ENCODE measurements around the gene SH2D7.

Gene SH2D7

GRCh38 chr15:78092261-78093041, at the start of gene SH2D7:
SH2D7 (plus strand) TSS chr15:78092561; CDS start chr15:78092585, 24 bp downstream.
- Mint-ChIP-seq H3K36me3 (no peaks in the 10 kb centered on the region), H3K4me3 (no peak within 1 kb of the TSS), H3K27me3 (peaks cover 32% of the 10 kb centered on the region), H3K9me3 (peaks cover 3% of the 10 kb centered on the region), H3K4me1 (peaks cover 18% of the 10 kb centered on the region), H3K27ac (no peak within 1 kb of the TSS)
- no peak for DNase-seq
- CTCF ChIA-PET: interaction anchor here (0.9 to 3.8 kb wide), 2 partner anchors 16 to 133 kb away, joined by 4 to 13 read pairs; no protein-coding TSS in a partner anchor

DNA sequence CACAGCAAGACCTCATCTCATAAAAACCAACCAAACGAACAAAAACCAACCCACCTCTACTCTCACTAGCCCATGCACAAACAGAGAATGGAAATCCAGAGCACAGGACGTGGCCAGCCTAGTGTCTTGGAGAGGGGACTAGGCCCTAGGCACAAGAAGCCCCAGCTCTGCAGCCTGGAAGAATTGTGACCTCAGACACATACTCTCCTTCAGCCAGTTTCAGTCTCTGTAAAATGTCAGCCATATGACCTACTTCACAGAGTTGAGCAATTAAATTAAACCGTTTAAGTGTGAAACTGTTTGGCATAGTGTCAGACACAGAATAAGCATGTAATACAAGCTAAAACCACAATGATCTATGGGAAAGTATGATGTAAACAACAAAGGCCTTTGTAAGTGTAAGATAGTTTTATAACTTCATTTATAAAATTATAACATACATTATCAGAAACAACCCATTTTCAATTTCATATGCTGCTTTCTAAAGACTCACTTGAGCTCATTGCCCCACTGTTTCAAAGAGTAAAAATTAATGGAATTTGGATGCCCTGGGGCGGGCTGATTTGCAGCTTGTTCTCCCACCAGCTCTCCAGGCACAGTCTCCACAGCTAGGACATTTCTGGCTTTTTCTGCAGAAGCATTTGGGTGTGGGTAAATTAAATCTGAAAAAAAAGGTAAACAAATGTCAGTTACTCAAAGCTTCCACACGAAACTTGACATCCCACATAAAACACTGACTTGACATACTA, 47.8 kb upstream of the SH2D7 start:
- Mint-ChIP-seq H3K27ac (peak overlapping the region; percentile 71), H3K4me1 (peaks cover 92% of the 10 kb centered on the region), H3K9me3 (no peaks in the 10 kb centered on the region), H3K36me3 (peaks cover 58% of the 10 kb centered on the region), H3K4me3 (no peak overlapping the region), H3K27me3 (no peaks in the 10 kb centered on the region)
- CTCF ChIA-PET: interaction anchor here (0.6 to 1.2 kb wide), 3 partner anchors 18 to 426 kb away, joined by 3 to 4 read pairs (median 4); no protein-coding TSS in a partner anchor
- no peak for DNase-seq

DNA sequence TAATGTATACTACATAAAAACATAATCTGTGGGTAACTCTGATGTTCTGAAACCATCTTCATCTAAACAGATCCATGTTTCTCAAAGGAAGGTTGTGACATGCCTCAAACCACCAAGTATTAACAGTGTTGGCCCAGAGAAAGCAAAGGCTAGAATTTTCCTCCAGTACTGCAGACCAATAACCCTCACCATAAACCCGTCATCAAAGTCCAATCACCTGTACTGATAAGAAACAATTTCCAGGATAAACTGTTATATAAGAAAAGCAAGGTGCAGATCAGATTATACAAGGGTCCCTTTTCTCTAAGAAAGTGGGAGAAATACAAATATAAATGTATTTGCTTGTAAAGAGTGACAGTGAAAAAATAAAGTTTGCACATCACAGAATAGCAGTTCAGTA, 47.2 kb upstream of the SH2D7 start:
- no peak for DNase-seq
- H3K27ac Mint-ChIP-seq: peak overlapping the region; percentile 33
- H3K36me3 Mint-ChIP-seq: peaks cover 55% of the 10 kb centered on the region
- peaks cover 92% of the 10 kb centered on the region for H3K4me1 Mint-ChIP-seq
- H3K4me3 Mint-ChIP-seq: no peak overlapping the region
- CTCF ChIA-PET: interaction anchor here (0.6 to 1.2 kb wide), 3 partner anchors 17 to 425 kb away, joined by 3 to 4 read pairs (median 4); no protein-coding TSS in a partner anchor
- H3K27me3 Mint-ChIP-seq: no peaks in the 10 kb centered on the region
- no peaks in the 10 kb centered on the region for H3K9me3 Mint-ChIP-seq

DNA sequence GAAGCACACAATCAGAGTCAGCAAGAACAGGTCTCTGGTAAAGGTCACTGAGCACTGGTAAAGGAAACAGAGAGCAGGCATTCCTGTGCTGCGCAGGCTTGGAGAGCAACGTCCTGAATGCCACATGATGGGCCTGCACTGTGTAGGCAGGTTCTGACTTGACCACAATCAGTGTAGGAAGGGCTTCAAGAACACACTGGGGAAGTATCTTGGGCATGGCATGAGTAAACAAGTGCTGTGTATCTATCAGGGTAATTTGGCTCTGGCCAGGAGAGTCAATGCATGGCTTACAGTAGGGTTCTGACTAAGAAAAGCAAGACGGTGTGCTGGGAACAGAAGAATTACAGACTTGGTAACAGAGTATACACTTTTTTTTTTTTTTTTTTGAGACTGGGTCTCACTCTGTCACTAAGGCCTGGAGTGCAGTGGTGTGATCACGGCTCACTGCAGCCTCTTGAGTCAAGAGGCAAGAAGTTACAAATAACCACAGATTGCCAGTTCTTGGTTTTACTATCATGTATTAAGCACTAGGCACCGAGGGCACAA, 45.5 kb upstream of the SH2D7 start:
- Mint-ChIP-seq H3K36me3 (peaks cover 53% of the 10 kb centered on the region), H3K4me1 (peaks cover 94% of the 10 kb centered on the region), H3K4me3 (peak overlapping the region; percentile 5), H3K27ac (peak overlapping the region; percentile 93), H3K9me3 (no peaks in the 10 kb centered on the region), H3K27me3 (no peaks in the 10 kb centered on the region)
- DNase-seq: no peak
- CTCF ChIA-PET: interaction anchor here (1.8 to 9.3 kb wide), 3 partner anchors 12 to 62 kb away, joined by 9 to 69 read pairs (median 9); no protein-coding TSS in a partner anchor

DNA sequence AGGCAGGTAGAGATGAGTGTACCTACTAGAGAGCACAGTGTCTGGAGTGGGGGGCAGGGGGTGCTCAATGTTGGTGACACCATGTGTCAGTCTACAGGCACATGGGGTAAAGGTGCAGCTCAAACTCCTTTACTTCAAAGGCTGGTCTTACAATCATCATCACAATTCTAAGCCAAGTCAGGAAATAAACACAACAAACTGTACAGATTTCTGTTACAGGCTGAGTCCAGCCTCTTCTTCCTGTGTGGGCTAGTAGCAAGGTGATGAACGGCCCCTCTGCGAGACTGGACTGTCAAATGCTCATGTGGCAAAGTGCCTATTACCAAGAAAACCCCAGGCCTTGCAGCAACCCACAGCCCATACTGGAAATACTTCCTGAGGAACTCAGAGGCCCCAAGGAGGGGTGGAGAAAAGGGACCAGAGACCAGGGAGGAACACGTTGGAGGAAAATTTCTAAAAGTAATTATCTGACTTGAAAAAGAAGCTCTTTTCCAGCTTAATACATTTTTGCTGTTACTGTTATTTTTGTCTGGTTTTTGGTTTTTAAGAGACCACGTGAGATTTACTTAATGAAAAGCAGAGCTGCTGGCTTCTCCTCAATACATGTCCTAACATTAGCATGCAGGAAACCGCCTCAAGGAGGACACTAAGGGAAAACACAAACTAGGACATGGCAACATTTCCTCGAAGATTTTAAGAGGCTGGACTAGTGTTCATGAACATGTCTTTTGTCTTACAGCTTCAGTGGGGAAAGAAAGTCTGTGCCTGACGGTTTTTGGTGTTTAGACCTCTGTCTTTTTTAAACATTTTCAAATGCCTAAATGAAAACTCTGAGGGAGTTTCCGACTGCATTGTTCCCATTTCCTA, 44.4 kb upstream of the SH2D7 start:
- Mint-ChIP-seq H3K36me3 (peaks cover 53% of the 10 kb centered on the region), H3K4me3 (peak overlapping the region; percentile 5), H3K27ac (peak overlapping the region; percentile 93), H3K4me1 (peaks cover 94% of the 10 kb centered on the region), H3K27me3 (no peaks in the 10 kb centered on the region), H3K9me3 (no peaks in the 10 kb centered on the region)
- CTCF ChIA-PET: interaction anchor here (0.7 to 9.3 kb wide), 4 partner anchors 13 to 60 kb away, joined by 3 to 69 read pairs (median 9); no protein-coding TSS in a partner anchor
- DNase-seq: peak; percentile 37

DNA sequence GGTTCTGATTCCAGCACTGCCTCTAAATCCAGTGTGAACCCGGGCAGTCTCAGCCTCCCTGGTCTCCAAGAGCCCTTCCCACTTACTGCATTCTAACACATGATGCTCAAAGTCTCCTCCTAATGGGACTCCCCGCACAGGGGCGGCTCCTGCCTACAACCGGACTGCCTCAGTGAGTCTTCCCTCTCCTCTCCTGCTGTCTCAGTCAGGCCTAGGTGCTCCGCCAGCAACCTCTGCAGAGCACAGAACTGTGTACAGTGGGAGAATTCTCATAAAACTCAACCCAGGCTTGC, 43.8 kb upstream of the SH2D7 start:
- Mint-ChIP-seq H3K27ac (peak overlapping the region; percentile 93), H3K4me1 (peaks cover 92% of the 10 kb centered on the region), H3K9me3 (no peaks in the 10 kb centered on the region), H3K27me3 (no peaks in the 10 kb centered on the region), H3K4me3 (no peak overlapping the region), H3K36me3 (peaks cover 51% of the 10 kb centered on the region)
- CTCF ChIA-PET: interaction anchor here (1.8 to 9.3 kb wide), 2 partner anchors 13 to 21 kb away, joined by 9 to 69 read pairs; no protein-coding TSS in a partner anchor
- DNase-seq: no peak

DNA sequence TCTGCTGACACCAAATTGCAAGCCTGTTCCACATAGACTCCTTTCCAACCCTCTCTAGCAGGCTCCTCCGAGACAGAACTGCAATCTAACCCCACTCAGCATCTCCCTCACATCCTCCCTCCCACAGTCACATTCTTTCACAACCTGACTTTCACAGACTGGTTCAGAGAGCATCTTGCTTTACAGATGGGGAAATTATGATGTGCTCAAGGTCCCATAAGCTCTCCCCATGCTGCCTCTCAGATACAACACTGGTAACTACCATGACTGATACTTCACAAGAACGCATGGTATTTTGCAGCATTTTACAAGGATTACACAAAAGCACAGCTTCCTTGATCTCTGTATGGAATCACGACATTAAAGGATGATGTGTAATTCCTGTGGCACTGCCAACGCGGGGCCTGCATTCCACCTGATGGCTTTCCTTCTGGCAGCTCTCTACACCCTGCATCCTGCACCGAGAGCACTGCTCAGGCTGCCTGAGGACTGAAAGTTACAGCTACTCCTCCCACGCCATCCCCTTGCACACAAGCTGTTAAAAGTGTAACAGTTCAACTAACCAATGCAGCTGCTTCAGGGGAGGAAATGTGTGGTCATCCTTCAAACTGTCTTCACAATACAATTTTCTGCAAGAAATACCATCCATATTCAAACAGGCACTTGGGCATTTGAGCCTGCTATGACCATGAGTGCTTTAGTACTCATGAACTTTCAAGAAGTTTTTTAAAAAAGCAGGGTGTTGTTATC, 42.5 kb upstream of the SH2D7 start:
- Mint-ChIP-seq H3K27me3 (no peaks in the 10 kb centered on the region), H3K4me3 (peak overlapping the region; percentile 18), H3K27ac (peak overlapping the region; percentile 93), H3K4me1 (peaks cover 91% of the 10 kb centered on the region), H3K9me3 (no peaks in the 10 kb centered on the region), H3K36me3 (peaks cover 48% of the 10 kb centered on the region)
- CTCF ChIA-PET: interaction anchor here (0.7 to 9.3 kb wide), 9 partner anchors 9 to 62 kb away, joined by 3 to 69 read pairs (median 7); partner anchors contain the start of gene TBC1D2B
- DNase-seq: peak; percentile 71

- CTCF ChIA-PET: interaction anchor here (0.7 to 9.3 kb wide), 9 partner anchors 8 to 62 kb away, joined by 3 to 69 read pairs (median 7); partner anchors contain the start of gene TBC1D2B
- no peak for DNase-seq
- Mint-ChIP-seq H3K36me3 (peaks cover 48% of the 10 kb centered on the region), H3K4me1 (peaks cover 91% of the 10 kb centered on the region), H3K4me3 (no peak overlapping the region), H3K27ac (peak overlapping the region; percentile 93), H3K27me3 (no peaks in the 10 kb centered on the region), H3K9me3 (no peaks in the 10 kb centered on the region)
Observed at GRCh38 chr15:78050441-78050809, 41.9 kb upstream of the SH2D7 start.

DNA sequence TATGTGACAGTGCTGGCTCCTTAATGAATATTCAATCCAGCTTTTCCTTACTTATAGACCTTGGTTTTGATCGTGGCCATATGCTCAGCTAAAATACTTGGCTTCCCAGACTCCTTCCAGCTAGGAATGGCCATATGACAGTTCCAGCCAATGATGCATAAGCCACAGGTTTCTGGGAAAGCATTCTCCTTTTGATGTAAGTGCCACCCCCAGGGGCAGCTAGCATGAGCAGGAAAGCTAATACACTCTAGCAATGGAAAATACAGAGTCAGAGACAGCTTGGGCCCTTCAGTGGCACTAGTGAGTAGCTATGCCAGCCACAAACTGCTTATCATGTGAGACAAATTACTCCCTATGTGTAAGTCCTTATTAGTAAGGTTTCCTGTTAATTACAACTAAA, 41.5 kb upstream of the SH2D7 start:
- Mint-ChIP-seq H3K9me3 (no peaks in the 10 kb centered on the region), H3K27me3 (no peaks in the 10 kb centered on the region), H3K4me1 (peaks cover 92% of the 10 kb centered on the region), H3K4me3 (no peak overlapping the region), H3K27ac (peak overlapping the region; percentile 93), H3K36me3 (peaks cover 52% of the 10 kb centered on the region)
- CTCF ChIA-PET: interaction anchor here (0.7 to 9.3 kb wide), 10 partner anchors 8 to 61 kb away, joined by 3 to 69 read pairs (median 6); partner anchors contain the start of gene TBC1D2B
- DNase-seq: no peak

- Mint-ChIP-seq H3K4me3 (no peak overlapping the region), H3K9me3 (no peaks in the 10 kb centered on the region), H3K4me1 (peaks cover 92% of the 10 kb centered on the region), H3K27ac (peak overlapping the region; percentile 93), H3K36me3 (peaks cover 51% of the 10 kb centered on the region), H3K27me3 (no peaks in the 10 kb centered on the region)
- no peak for DNase-seq
- CTCF ChIA-PET: interaction anchor here (0.7 to 9.3 kb wide), 6 partner anchors 10 to 56 kb away, joined by 3 to 69 read pairs (median 15); no protein-coding TSS in a partner anchor
Observed at GRCh38 chr15:78051596-78051995, 40.8 kb upstream of the SH2D7 start.

- Mint-ChIP-seq H3K4me3 (no peak overlapping the region), H3K27ac (peak overlapping the region; percentile 93), H3K4me1 (peaks cover 92% of the 10 kb centered on the region), H3K36me3 (peaks cover 47% of the 10 kb centered on the region), H3K27me3 (no peaks in the 10 kb centered on the region), H3K9me3 (no peaks in the 10 kb centered on the region)
- DNase-seq: no peak
- CTCF ChIA-PET: interaction anchor here (0.8 to 9.3 kb wide), 6 partner anchors 10 to 56 kb away, joined by 3 to 69 read pairs (median 15); no protein-coding TSS in a partner anchor
Observed at GRCh38 chr15:78052001-78052401, 40.4 kb upstream of the SH2D7 start.

- H3K9me3 Mint-ChIP-seq: no peaks in the 10 kb centered on the region
- CTCF ChIA-PET: interaction anchor here (0.8 to 9.3 kb wide), 4 partner anchors 10 to 56 kb away, joined by 5 to 69 read pairs (median 25); no protein-coding TSS in a partner anchor
- peak overlapping the region; percentile 93 for H3K27ac Mint-ChIP-seq
- no peak overlapping the region for H3K4me3 Mint-ChIP-seq
- H3K27me3 Mint-ChIP-seq: no peaks in the 10 kb centered on the region
- H3K36me3 Mint-ChIP-seq: peaks cover 44% of the 10 kb centered on the region
- DNase-seq: no peak
- peaks cover 92% of the 10 kb centered on the region for H3K4me1 Mint-ChIP-seq
Observed at GRCh38 chr15:78052545-78052944, 39.8 kb upstream of the SH2D7 start.

Measured in activated naive CD4-positive, alpha-beta T cell treated with anti-CD3 and anti-CD28 coated beads, Interleukin-2, amount 10 ng/mL, durations not matched to agents 7 days and 5 days (primary cell).